K562 (cell line): ENCODE results near the gene GALNT9. TPM values are rescaled to one million over a fixed set of nuclear protein-coding genes. Genes with fewer than 3 reads are reported as not detected.

Experiments used
- ATAC-seq: fragments of 200-7000 bp; cut with Tn5 transposase; 3 replicates; pipeline ENCODE4 v1.9.1; 2020; ENCODE audit warnings: moderate library complexity
- BruUV-seq: library from RNA; stranded (reverse); fragments of 400-500 nt; replicated peaks from 2 replicates; lab custom pipeline; 2021; lab: Mats Ljungman, UMichigan
- CTCF ChIA-PET: fragments of 300-600 bp; formaldehyde crosslinking; extraction: SDS; loops from one replicate; lab custom pipeline; 2021; ENCODE audit warnings: low intra/inter-chr PET ratio; lab: Yijun Ruan, JAX
- POLR2A ChIA-PET: fragments of 300-600, 350-650 bp; sonication (Branson Sonifier 250); formaldehyde crosslinking; extraction: SDS; loops from one replicate; lab custom pipeline; 2021; ENCODE audit warnings: antibody characterized with exemption, inconsistent platforms; lab: Yijun Ruan, JAX
- DNase-seq, 4 experiments: peaks; one replicate each; pipeline versions ENCODE4 v3.0.0 to v3.0.0-alpha.2; 2011 to 2018; ENCODE audit warnings: low spot score in 3 of 4, mixed read lengths in 3 of 4; ENCODE audit errors: extremely low read depth in 1 of 4
- FAIRE-seq: peaks from 2 replicates; lab custom pipeline; 2011; peaks lifted over from hg19 to GRCh38; lab: Jason Lieb, UNC
- H2AFZ ChIP-seq: 2 replicates; pipeline ENCODE4 v1.6.0; 2011; ENCODE audit warnings: low read depth, low read length, control low read depth, inconsistent platforms
- H3K27ac ChIP-seq: fragments of 200-600 bp; 3 replicates; pipeline ENCODE4 v1.8.0; 2011; ENCODE audit warnings: low read depth, mild to moderate bottlenecking, control low read depth, inconsistent platforms, low read length, moderate library complexity, mixed read lengths; ENCODE audit errors: extremely low read depth
- H3K27me3 ChIP-seq, 2 experiments: fragments of 300-600 bp in 1 of 2; 2 replicates in 1 of 2; 3 replicates in 1 of 2; pipeline versions ENCODE4 v1.6.0 to v1.8.0; 2011; ENCODE audit warnings: inconsistent platforms in 2 of 2, low read length in 2 of 2, mild to moderate bottlenecking in 1 of 2, mixed read lengths in 1 of 2, moderate library complexity in 1 of 2; ENCODE audit not compliant: control insufficient read depth in 2 of 2, insufficient read depth in 2 of 2
- H3K36me3 ChIP-seq: fragments of 300-600 bp; 3 replicates; pipeline ENCODE4 v1.8.0; 2011; ENCODE audit warnings: mild to moderate bottlenecking, low read length, inconsistent platforms; ENCODE audit not compliant: control insufficient read depth, insufficient read depth
- H3K4me1 ChIP-seq, 2 experiments: fragments of 200-600 bp in 1 of 2; replicated peaks in 1 of 2; 2 replicates in 1 of 2; 3 replicates in 1 of 2; pipeline versions ENCODE4 v1.5.1 to v1.8.0; 2011; ENCODE audit warnings: inconsistent platforms in 2 of 2, low read length in 2 of 2, mild to moderate bottlenecking in 1 of 2, mixed read lengths in 1 of 2, moderate library complexity in 1 of 2; ENCODE audit not compliant: control insufficient read depth in 2 of 2, insufficient read depth in 2 of 2
- H3K4me2 ChIP-seq: 2 replicates; pipeline ENCODE4 v1.6.1; 2011; ENCODE audit warnings: low read length, control low read depth, inconsistent platforms, mixed read lengths; ENCODE audit not compliant: insufficient read depth
- H3K4me3 ChIP-seq: fragments of 200-600 bp; sonication (generic), shearing (Covaris generic); 2 replicates; pipeline ENCODE4 v1.5.1; 2016; ENCODE audit warnings: control low read depth, inconsistent platforms
- H3K79me2 ChIP-seq: fragments of 200-600 bp; 3 replicates; pipeline ENCODE4 v1.8.0; 2011; ENCODE audit warnings: low read length, inconsistent platforms; ENCODE audit not compliant: control insufficient read depth, insufficient read depth
- H3K9ac ChIP-seq, 2 experiments: 2 replicates each; pipeline versions ENCODE4 v1.6.0 to v1.6.1; 2011; ENCODE audit warnings: low read depth in 2 of 2, low read length in 2 of 2, control low read depth in 1 of 2, inconsistent platforms in 1 of 2, mild to moderate bottlenecking in 1 of 2, mixed read lengths in 1 of 2; ENCODE audit not compliant: insufficient read depth in 1 of 2
- H3K9me1 ChIP-seq: one replicate; pipeline ENCODE4 v1.6.0; 2011; ENCODE audit warnings: inconsistent platforms, mild to moderate bottlenecking, low read length, moderate library complexity; ENCODE audit not compliant: control insufficient read depth, insufficient read depth
- H3K9me3 ChIP-seq: replicated peaks from 2 replicates; pipeline ENCODE4 v1.5.1; 2011; ENCODE audit warnings: low read depth, low read length, inconsistent platforms; ENCODE audit not compliant: control insufficient read depth, insufficient read depth
- H4K20me1 ChIP-seq: replicated peaks from 2 replicates; pipeline ENCODE4 v1.6.1; 2011; ENCODE audit warnings: low read length, inconsistent platforms, mixed read lengths; ENCODE audit not compliant: control insufficient read depth, insufficient read depth
- CBFB ChIP-seq: sonication (generic); formaldehyde crosslinking; IDR thresholded peaks from 2 replicates; pipeline ENCODE4 v1.4.0; 2020; ENCODE audit warnings: mild to moderate bottlenecking, missing genetic modification reagents
- CREB3 ChIP-seq: fragments of 450-650 bp; conservative IDR thresholded peaks from 2 replicates; pipeline ENCODE4 v1.6.1; 2016; ENCODE audit warnings: missing genetic modification characterization, low read depth, mild to moderate bottlenecking, missing compliant biosample characterization, moderate library complexity
- FOS ChIP-seq: IDR thresholded peaks from 3 replicates; pipeline ENCODE4 v1.6.1; 2011; ENCODE audit not compliant: insufficient read length; ENCODE audit errors: extremely low read depth
- ZBTB40 ChIP-seq, 2 experiments: fragments of 450-650 bp in 1 of 2; sonication (generic) in 1 of 2; formaldehyde crosslinking in 1 of 2; IDR thresholded peaks; 2 replicates each; pipeline versions ENCODE4 v1.7.1 to v1.9.0; 2016 to 2022; ENCODE audit warnings: inconsistent platforms in 1 of 2, mild to moderate bottlenecking in 1 of 2, missing genetic modification reagents in 1 of 2
- ZBTB43 ChIP-seq: sonication (generic); formaldehyde crosslinking; IDR thresholded peaks from 2 replicates; pipeline ENCODE4 v1.8.0; 2023; ENCODE audit warnings: mild to moderate bottlenecking, missing genetic modification reagents
- ZNF41 ChIP-seq: fragments of 250-450 bp; sonication (Bioruptor Pico); conservative IDR thresholded peaks from 2 replicates; pipeline ENCODE4 v1.4.0; 2020; ENCODE audit warnings: mild to moderate bottlenecking
- WGBS: fragments of 100-300 bp; shearing (Covaris generic); methylation state at CpG from one replicate; pipeline ENCODE4 v1.1.6; 2016; ENCODE audit warnings: low coverage, mixed read lengths; ENCODE audit not compliant: insufficient coverage; ENCODE audit errors: missing lambda C conversion rate; 5-methylcytosine and 5-hydroxymethylcytosine counted together
- in situ Hi-C: fragments of 300-500 bp; cut with MboI; formaldehyde crosslinking; loops from 4 replicates; pipeline ENCODE4 v1.15.0; 2018; ENCODE audit warnings: inconsistent platforms, mixed read lengths
- intact Hi-C: fragments of 100-400 bp; cut with micrococcal nuclease; formaldehyde crosslinking; loops from 2 replicates; pipeline ENCODE4 v1.14.2; 2022
- polyA plus RNA-seq, 8 experiments: library from polyadenylated mRNA; depleted of rRNA in 4 of 8; stranded (reverse) in 5 of 8; unstranded in 3 of 8; fragments of >200 nt; fragmentation: Nextera tagmentation in 2 of 8; fragmentation: Illumina TruSeq in 1 of 8; extraction: Ambion mirVana in 2 of 8; extraction: Trizol in 1 of 8; gene quantifications; 2 replicates each; pipeline versions ENCODE4 v1.2.1 to v1.2.3, GENCODE V29; 2011 to 2014; ENCODE audit warnings: inconsistent platforms in 1 of 8, missing spikeins in 1 of 8
- total RNA-seq, 7 experiments: library from RNA; depleted of rRNA in 6 of 7; stranded (reverse); fragments of >200 nt in 6 of 7; fragmentation: Illumina TruSeq in 2 of 7; extraction: Trizol in 2 of 7; gene quantifications; 2 replicates each; pipeline versions ENCODE4 v1.2.1 to v1.2.3, GENCODE V29; 2011 to 2021; ENCODE audit warnings: low replicate concordance in 1 of 7

GALNT9 gene
- total and polyA plus RNA-seq, 9 of the 15 experiments (the other 6 are each of a cell fraction or from before 2014, with no cell fraction given) = not detected

- Histone ChIP-seq H3K9me3 (peaks cover 6% of the 10 kb centered on the region), H2AFZ (no peak overlapping the region), H3K79me2 (no peaks in the 10 kb centered on the region), H3K27me3 (peaks cover 34 to 89% of the 10 kb centered on the region in 2 experiments; a peak in 4 of 5 replicates), H3K36me3 (no peaks in the 10 kb centered on the region), H3K9me1 (no peaks in the 10 kb centered on the region), H3K4me2 (no peak overlapping the region), H3K9ac (no peak overlapping the region), H3K4me3 (no peak overlapping the region), H3K4me1 (peaks cover 0 to 13% of the 10 kb centered on the region in 2 experiments; a peak in 1 of 5 replicates), H3K27ac (no peak overlapping the region), H4K20me1 (peaks cover 8% of the 10 kb centered on the region; the same call in 1 of the 2 replicates)
- TF ChIP-seq CREB3 (tag) = no peak
- no peak for TF ChIP-seq ZBTB43
- no peak for TF ChIP-seq ZNF41 (CRISPR knock-in tag)
- TF ChIP-seq CBFB (CRISPR knock-in tag) = no peak
- TF ChIP-seq ZBTB40 (IDR thresholded peaks at IDR 0.05) = no peak
- no peak for TF ChIP-seq ZBTB40 (CRISPR knock-in tag; IDR thresholded peaks at IDR 0.05)
- TF ChIP-seq FOS = no peak
- FAIRE-seq (no peak), ATAC-seq (no peak), DNase-seq (no peak)
- WGBS = under 1% methylated on average over 13 of the region's 17 CpGs
- in situ Hi-C loops = no loop called here
- intact Hi-C loops = no loop called here
- BruUV-seq = no TSS peak
- POLR2A ChIA-PET = interaction anchor here (0.6 kb wide), 1 partner anchor 146 kb away, joined by 3 read pairs; no protein-coding TSS in a partner anchor
- CTCF ChIA-PET = no interaction called here
Measured at GRCh38 chr12:132339856-132340255, 10.5 kb upstream of the GALNT9 start.
